Measurements from ENCODE around the gene ANO4. TPM values are rescaled to one million over a fixed set of nuclear protein-coding genes. Genes with fewer than 3 reads are reported as not detected.

The ANO4 gene
- total and polyA plus RNA-seq, 5 donors from 2014 or later = not detected

DNA sequence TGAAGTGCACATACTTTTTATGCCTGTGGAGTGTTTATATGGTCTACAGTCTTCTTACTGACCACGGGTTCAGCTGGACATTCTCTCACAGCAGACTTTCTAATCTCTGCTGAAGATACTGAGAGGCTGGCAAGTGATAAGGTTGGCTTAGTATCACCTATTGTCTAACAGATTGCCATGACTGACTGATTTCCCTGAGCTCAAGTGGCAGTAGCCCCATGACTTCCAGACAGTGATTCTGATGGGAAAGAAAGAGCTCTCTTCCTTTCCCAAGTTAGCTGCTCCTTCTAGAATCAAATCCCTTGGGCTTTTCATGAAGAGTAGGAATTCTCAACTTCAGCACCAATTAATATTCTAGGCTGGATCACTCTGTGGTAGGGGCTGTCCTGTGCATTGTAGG, 141.4 kb downstream of the ANO4 start:
- no peaks in the 10 kb centered on the region for H3K27me3 Mint-ChIP-seq
- no peak overlapping the region for H3K27ac ChIP-seq (ENCODE audit: insufficient read depth, low read length, poor library complexity, severe bottlenecking)
- no peak for DNase-seq
- H3K36me3 ChIP-seq (ENCODE audit: control insufficient read depth, insufficient read depth, low read length) = no peaks in the 10 kb centered on the region
- H3K27me3 ChIP-seq (ENCODE audit: control insufficient read depth, insufficient read depth, low read length) = no peaks in the 10 kb centered on the region
- H3K4me1 ChIP-seq (ENCODE audit: control insufficient read depth, insufficient read depth, low read length, poor library complexity, severe bottlenecking) = no peaks in the 10 kb centered on the region
- H3K9me3 Mint-ChIP-seq = peaks cover 0 to 10% (median 4%) of the 10 kb centered on the region in 7 donors
- no peaks in the 10 kb centered on the region for H3K36me3 Mint-ChIP-seq
- no peaks in the 10 kb centered on the region for H3K9me3 ChIP-seq (ENCODE audit: control insufficient read depth in 2 of 2, low read length in 2 of 2)
- no peak overlapping the region for H3K4me3 Mint-ChIP-seq
- no peaks in the 10 kb centered on the region for H3K4me1 Mint-ChIP-seq
- no peak overlapping the region for H3K4me3 ChIP-seq (ENCODE audit: low read depth, low read length)
- ATAC-seq (ENCODE audit: low read depth in 2 of 2) = no peak
- H3K27ac Mint-ChIP-seq = no peak overlapping the region

DNA sequence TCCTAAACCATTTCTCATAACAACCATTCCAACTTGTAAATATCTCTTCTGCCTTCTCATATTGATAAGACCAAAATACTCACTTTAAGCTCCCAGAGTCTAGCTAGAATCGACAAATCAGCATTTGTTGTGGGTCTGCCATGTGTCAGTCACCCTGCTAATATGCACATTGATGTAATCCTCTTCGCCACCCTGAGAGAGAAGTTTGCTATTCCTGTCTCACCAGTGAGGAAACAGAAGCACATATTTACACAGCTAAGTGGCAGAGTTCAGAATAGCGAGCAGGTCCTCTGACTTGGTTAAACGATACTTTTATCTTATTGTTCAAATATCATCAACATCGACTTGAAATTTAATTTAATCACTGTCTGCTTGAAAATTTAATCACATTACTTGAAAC, 142.1 kb downstream of the ANO4 start:
- DNase-seq (no peak), ATAC-seq (ENCODE audit: low read depth in 2 of 2) (no peak)
- Histone ChIP-seq H3K36me3 (ENCODE audit: control insufficient read depth, insufficient read depth, low read length) (no peaks in the 10 kb centered on the region), H3K4me3 (ENCODE audit: low read depth, low read length) (no peak overlapping the region), H3K9me3 (ENCODE audit: control insufficient read depth in 2 of 2, low read length in 2 of 2) (no peaks in the 10 kb centered on the region), H3K27ac (ENCODE audit: insufficient read depth, low read length, poor library complexity, severe bottlenecking) (no peak overlapping the region), H3K4me1 (ENCODE audit: control insufficient read depth, insufficient read depth, low read length, poor library complexity, severe bottlenecking) (no peaks in the 10 kb centered on the region), H3K27me3 (ENCODE audit: control insufficient read depth, insufficient read depth, low read length) (no peaks in the 10 kb centered on the region)
- H3K4me3 Mint-ChIP-seq = no peak overlapping the region
- no peaks in the 10 kb centered on the region for H3K36me3 Mint-ChIP-seq
- H3K27me3 Mint-ChIP-seq = no peaks in the 10 kb centered on the region
- H3K4me1 Mint-ChIP-seq = no peaks in the 10 kb centered on the region
- no peak overlapping the region for H3K27ac Mint-ChIP-seq
- H3K9me3 Mint-ChIP-seq = peaks cover 0 to 10% (median 4%) of the 10 kb centered on the region in 7 donors

DNA sequence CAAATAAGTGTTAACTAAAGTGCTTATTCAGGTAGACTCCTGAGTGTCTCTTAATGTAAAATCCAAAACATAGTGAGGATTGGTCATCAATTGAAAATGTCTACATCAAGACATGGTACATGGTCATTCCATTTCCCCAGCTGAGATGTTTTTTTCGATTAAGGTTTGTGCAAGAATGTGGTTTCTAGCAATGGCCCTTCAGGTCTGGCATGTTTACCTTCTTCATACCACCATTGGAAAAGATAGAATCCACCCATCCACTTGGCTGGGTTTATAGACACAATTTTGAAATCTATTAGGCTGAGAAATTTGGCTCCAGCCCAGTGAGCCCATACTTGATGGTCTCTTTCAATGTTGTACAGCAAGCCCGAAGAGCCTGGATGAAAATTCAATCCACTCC, 145.9 kb downstream of the ANO4 start:
- Histone ChIP-seq H3K36me3 (ENCODE audit: control insufficient read depth, insufficient read depth, low read length) (no peaks in the 10 kb centered on the region), H3K9me3 (ENCODE audit: control insufficient read depth in 2 of 2, low read length in 2 of 2) (no peaks in the 10 kb centered on the region), H3K27ac (ENCODE audit: insufficient read depth, low read length, poor library complexity, severe bottlenecking) (no peak overlapping the region), H3K4me1 (ENCODE audit: control insufficient read depth, insufficient read depth, low read length, poor library complexity, severe bottlenecking) (no peaks in the 10 kb centered on the region), H3K4me3 (ENCODE audit: low read depth, low read length) (no peak overlapping the region), H3K27me3 (ENCODE audit: control insufficient read depth, insufficient read depth, low read length) (no peaks in the 10 kb centered on the region)
- DNase-seq (no peak), ATAC-seq (ENCODE audit: low read depth in 2 of 2) (no peak)
- Mint-ChIP-seq H3K27me3 (no peaks in the 10 kb centered on the region), H3K27ac (no peak overlapping the region), H3K4me3 (no peak overlapping the region), H3K36me3 (no peaks in the 10 kb centered on the region), H3K9me3 (peaks cover 0 to 2% (median 0%) of the 10 kb centered on the region in 7 donors), H3K4me1 (no peaks in the 10 kb centered on the region)

DNA sequence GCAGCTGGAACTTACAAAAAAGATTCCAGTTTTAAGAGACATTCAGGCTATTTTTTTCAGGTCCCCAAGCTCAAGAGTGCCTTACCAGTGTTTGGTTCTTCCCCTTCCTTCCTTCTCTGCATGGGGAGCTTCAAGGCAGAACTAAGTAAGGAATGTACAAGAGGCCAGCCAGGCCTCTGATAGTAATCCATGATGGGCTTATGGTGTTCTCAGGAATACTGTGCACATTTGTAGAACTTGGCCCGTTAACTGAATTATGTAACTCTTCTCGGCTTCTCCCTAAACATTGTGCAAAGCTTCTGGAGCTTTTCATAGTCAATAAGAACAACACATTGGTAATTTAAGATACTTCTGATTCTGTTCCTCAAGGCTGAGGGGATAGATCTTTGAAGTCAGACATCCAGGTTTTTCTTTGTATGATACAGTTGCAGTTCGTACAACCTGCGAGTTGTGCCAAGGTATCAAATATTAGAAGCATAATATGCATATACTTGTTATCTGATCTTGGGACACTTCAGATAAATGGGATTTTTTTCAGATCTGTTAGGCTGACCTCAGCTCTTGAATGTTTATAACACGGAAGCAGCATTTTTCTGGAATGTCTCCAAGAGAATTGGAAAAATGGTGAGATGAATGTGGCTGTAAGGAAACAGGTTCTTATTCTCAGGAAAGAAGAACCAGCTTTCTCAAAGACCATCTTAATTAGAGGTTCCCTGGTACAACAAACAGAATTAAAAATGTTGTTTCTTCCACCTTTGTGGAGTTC, 148.6 kb downstream of the ANO4 start:
- Mint-ChIP-seq H3K27me3 (no peaks in the 10 kb centered on the region), H3K36me3 (no peaks in the 10 kb centered on the region), H3K4me1 (no peaks in the 10 kb centered on the region), H3K4me3 (no peak overlapping the region), H3K27ac (no peak overlapping the region), H3K9me3 (peaks cover 0 to 8% (median 2%) of the 10 kb centered on the region in 7 donors)
- ATAC-seq (ENCODE audit: low read depth in 2 of 2) = no peak
- no peak for DNase-seq
- H3K27ac ChIP-seq (ENCODE audit: insufficient read depth, low read length, poor library complexity, severe bottlenecking) = no peak overlapping the region
- no peaks in the 10 kb centered on the region for H3K36me3 ChIP-seq (ENCODE audit: control insufficient read depth, insufficient read depth, low read length)
- H3K27me3 ChIP-seq (ENCODE audit: control insufficient read depth, insufficient read depth, low read length) = no peaks in the 10 kb centered on the region
- no peaks in the 10 kb centered on the region for H3K4me1 ChIP-seq (ENCODE audit: control insufficient read depth, insufficient read depth, low read length, poor library complexity, severe bottlenecking)
- no peaks in the 10 kb centered on the region for H3K9me3 ChIP-seq (ENCODE audit: control insufficient read depth in 2 of 2, low read length in 2 of 2)
- H3K4me3 ChIP-seq (ENCODE audit: low read depth, low read length) = no peak overlapping the region

DNA sequence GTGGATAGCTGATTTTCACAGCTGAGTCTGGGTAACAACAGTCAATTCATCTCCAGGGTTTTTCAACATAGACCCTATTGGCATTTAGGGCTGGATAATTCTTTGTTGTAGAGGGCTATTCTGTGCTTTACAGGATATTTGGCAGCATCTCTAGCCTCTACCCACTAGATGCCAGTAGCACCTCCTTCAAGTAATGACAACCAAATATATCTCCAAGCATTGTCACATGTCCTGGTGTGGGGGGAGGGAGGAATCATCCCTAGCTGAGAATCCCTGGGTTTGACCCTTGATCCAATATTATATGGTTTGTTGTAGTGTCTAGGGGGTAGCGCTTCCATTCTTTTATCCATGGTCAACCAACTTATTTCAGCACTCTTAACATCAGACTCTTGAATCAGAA, 157.2 kb downstream of the ANO4 start:
- peaks cover 0 to 7% (median 3%) of the 10 kb centered on the region in 7 donors for H3K9me3 Mint-ChIP-seq
- no peaks in the 10 kb centered on the region for H3K36me3 ChIP-seq (ENCODE audit: control insufficient read depth, insufficient read depth, low read length)
- H3K27ac ChIP-seq (ENCODE audit: insufficient read depth, low read length, poor library complexity, severe bottlenecking) = no peak overlapping the region
- DNase-seq (no peak), ATAC-seq (ENCODE audit: low read depth in 2 of 2) (no peak)
- H3K27me3 ChIP-seq (ENCODE audit: control insufficient read depth, insufficient read depth, low read length) = no peaks in the 10 kb centered on the region
- no peaks in the 10 kb centered on the region for H3K27me3 Mint-ChIP-seq
- no peak overlapping the region for H3K4me3 Mint-ChIP-seq
- H3K4me1 Mint-ChIP-seq = no peaks in the 10 kb centered on the region
- H3K27ac Mint-ChIP-seq = no peak overlapping the region
- H3K4me3 ChIP-seq (ENCODE audit: low read depth, low read length) = no peak overlapping the region
- no peaks in the 10 kb centered on the region for H3K36me3 Mint-ChIP-seq
- no peaks in the 10 kb centered on the region for H3K4me1 ChIP-seq (ENCODE audit: control insufficient read depth, insufficient read depth, low read length, poor library complexity, severe bottlenecking)
- H3K9me3 ChIP-seq (ENCODE audit: control insufficient read depth in 2 of 2, low read length in 2 of 2) = no peaks in the 10 kb centered on the region

DNA sequence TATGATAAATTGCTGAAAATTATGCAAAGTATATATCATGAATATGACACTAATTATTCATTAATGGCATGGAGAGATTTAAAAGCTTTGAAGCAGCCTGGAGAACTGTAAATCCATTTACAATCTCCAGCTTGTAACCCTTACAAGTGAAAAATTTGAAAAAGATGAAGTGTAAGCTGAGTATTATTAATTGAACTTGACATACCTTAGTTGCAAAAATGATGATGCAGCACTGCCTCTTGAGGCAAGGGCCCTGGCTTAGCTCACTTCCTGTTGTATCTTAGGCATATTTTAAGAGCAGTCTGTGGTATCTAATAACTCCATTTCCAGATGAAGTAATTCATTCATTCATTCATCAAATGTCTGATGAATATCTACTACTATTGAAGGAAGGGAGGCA, 158.6 kb downstream of the ANO4 start:
- DNase-seq (no peak), ATAC-seq (ENCODE audit: low read depth in 2 of 2) (no peak)
- no peak overlapping the region for H3K4me3 Mint-ChIP-seq
- H3K4me1 ChIP-seq (ENCODE audit: control insufficient read depth, insufficient read depth, low read length, poor library complexity, severe bottlenecking) = no peaks in the 10 kb centered on the region
- H3K9me3 ChIP-seq (ENCODE audit: control insufficient read depth in 2 of 2, low read length in 2 of 2) = no peaks in the 10 kb centered on the region
- no peaks in the 10 kb centered on the region for H3K27me3 Mint-ChIP-seq
- no peak overlapping the region for H3K27ac Mint-ChIP-seq
- H3K4me3 ChIP-seq (ENCODE audit: low read depth, low read length) = no peak overlapping the region
- no peak overlapping the region for H3K27ac ChIP-seq (ENCODE audit: insufficient read depth, low read length, poor library complexity, severe bottlenecking)
- H3K27me3 ChIP-seq (ENCODE audit: control insufficient read depth, insufficient read depth, low read length) = no peaks in the 10 kb centered on the region
- H3K36me3 ChIP-seq (ENCODE audit: control insufficient read depth, insufficient read depth, low read length) = no peaks in the 10 kb centered on the region
- H3K9me3 Mint-ChIP-seq = peaks cover 0 to 7% (median 0%) of the 10 kb centered on the region in 7 donors
- no peaks in the 10 kb centered on the region for H3K4me1 Mint-ChIP-seq
- no peaks in the 10 kb centered on the region for H3K36me3 Mint-ChIP-seq

DNA sequence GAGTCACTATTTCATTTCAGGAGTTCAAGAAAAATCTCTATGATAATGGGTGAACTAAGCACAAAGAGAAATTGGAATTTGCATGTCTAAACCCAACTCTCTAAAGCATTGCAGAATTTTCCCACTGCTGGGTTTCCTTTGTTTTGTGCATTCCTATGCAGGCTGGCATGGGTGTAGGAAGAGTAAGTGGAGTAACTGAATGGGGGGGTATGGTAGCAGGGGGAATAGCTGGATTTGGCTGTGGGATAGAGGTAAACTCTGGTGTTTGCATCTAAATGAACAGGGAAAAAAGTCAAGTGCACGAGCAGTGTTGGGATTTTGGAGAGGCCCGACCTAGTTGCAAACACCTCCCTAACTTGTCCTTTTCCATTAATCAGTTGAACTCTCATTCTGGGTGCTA, 159.1 kb downstream of the ANO4 start:
- Mint-ChIP-seq H3K4me1 (no peaks in the 10 kb centered on the region), H3K36me3 (no peaks in the 10 kb centered on the region), H3K27ac (no peak overlapping the region), H3K27me3 (no peaks in the 10 kb centered on the region), H3K4me3 (no peak overlapping the region), H3K9me3 (peaks cover 0 to 7% (median 0%) of the 10 kb centered on the region in 7 donors)
- no peak for DNase-seq
- no peak overlapping the region for H3K27ac ChIP-seq (ENCODE audit: insufficient read depth, low read length, poor library complexity, severe bottlenecking)
- H3K36me3 ChIP-seq (ENCODE audit: control insufficient read depth, insufficient read depth, low read length) = no peaks in the 10 kb centered on the region
- ATAC-seq (ENCODE audit: low read depth in 2 of 2) = no peak
- H3K4me1 ChIP-seq (ENCODE audit: control insufficient read depth, insufficient read depth, low read length, poor library complexity, severe bottlenecking) = no peaks in the 10 kb centered on the region
- no peak overlapping the region for H3K4me3 ChIP-seq (ENCODE audit: low read depth, low read length)
- no peaks in the 10 kb centered on the region for H3K27me3 ChIP-seq (ENCODE audit: control insufficient read depth, insufficient read depth, low read length)
- H3K9me3 ChIP-seq (ENCODE audit: control insufficient read depth in 2 of 2, low read length in 2 of 2) = no peaks in the 10 kb centered on the region

DNA sequence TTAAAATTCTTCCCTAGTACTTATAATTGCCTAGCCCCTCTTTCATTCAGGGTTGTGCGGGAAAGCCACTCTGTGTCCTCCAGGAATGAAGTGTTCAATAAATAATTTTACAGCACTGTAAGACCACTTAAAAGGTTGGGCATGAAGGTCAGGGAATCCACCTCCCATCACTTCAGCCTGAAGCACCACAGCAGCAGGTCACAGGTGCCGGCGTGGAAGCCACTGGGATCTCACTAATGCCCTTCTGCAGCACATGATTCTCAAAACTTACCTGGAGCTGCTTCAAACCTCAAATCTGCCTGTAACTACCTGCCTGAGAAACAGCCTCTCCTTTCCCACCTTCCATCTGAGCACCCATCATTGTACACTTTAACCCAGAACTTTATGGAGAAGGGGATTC, 159.5 kb downstream of the ANO4 start:
- peak overlapping the region in 1 of 4 donors; percentile 85 for H3K4me3 Mint-ChIP-seq
- no peak overlapping the region for H3K27ac Mint-ChIP-seq

More for the DNA sequence above, 159.5 kb downstream of the ANO4 start:
- no peak for ATAC-seq (ENCODE audit: low read depth in 2 of 2)
- no peak overlapping the region for H3K4me3 ChIP-seq (ENCODE audit: low read depth, low read length)
- H3K36me3 Mint-ChIP-seq = no peaks in the 10 kb centered on the region
- H3K27ac ChIP-seq (ENCODE audit: insufficient read depth, low read length, poor library complexity, severe bottlenecking) = no peak overlapping the region
- no peaks in the 10 kb centered on the region for H3K27me3 Mint-ChIP-seq
- H3K36me3 ChIP-seq (ENCODE audit: control insufficient read depth, insufficient read depth, low read length) = no peaks in the 10 kb centered on the region
- peaks cover 0 to 7% (median 0%) of the 10 kb centered on the region in 7 donors for H3K9me3 Mint-ChIP-seq
- DNase-seq = no peak
- H3K4me1 ChIP-seq (ENCODE audit: control insufficient read depth, insufficient read depth, low read length, poor library complexity, severe bottlenecking) = no peaks in the 10 kb centered on the region
- no peaks in the 10 kb centered on the region for H3K27me3 ChIP-seq (ENCODE audit: control insufficient read depth, insufficient read depth, low read length)
- no peaks in the 10 kb centered on the region for H3K9me3 ChIP-seq (ENCODE audit: control insufficient read depth in 2 of 2, low read length in 2 of 2)
- H3K4me1 Mint-ChIP-seq = no peaks in the 10 kb centered on the region

Measured in CD4-positive, CD25-positive, alpha-beta regulatory T cell (primary cell).